Mammary epithelial cell (primary cell): ENCODE measurements around the gene SCMH1.

Experiments used
- EZH2 ChIP-seq: IDR thresholded peaks from 2 replicates; pipeline ENCODE4 v1.6.1; 2012; ENCODE audit warnings: low read length, inconsistent platforms, borderline replicate concordance
- TF ChIP-seq, protein P1 (sequence below), 2 donors: IDR thresholded peaks in 1 of 2; conservative IDR thresholded peaks in 1 of 2; 2 replicates each; pipeline ENCODE4 v1.5.1; 2011 to 2012; ENCODE audit warnings: inconsistent platforms in 2 of 2, low read length in 2 of 2, mild to moderate bottlenecking in 2 of 2, control low read depth in 1 of 2, low read depth in 1 of 2; ENCODE audit not compliant: insufficient read depth in 1 of 2; ENCODE audit errors: extremely low read depth in 1 of 2

DNA sequence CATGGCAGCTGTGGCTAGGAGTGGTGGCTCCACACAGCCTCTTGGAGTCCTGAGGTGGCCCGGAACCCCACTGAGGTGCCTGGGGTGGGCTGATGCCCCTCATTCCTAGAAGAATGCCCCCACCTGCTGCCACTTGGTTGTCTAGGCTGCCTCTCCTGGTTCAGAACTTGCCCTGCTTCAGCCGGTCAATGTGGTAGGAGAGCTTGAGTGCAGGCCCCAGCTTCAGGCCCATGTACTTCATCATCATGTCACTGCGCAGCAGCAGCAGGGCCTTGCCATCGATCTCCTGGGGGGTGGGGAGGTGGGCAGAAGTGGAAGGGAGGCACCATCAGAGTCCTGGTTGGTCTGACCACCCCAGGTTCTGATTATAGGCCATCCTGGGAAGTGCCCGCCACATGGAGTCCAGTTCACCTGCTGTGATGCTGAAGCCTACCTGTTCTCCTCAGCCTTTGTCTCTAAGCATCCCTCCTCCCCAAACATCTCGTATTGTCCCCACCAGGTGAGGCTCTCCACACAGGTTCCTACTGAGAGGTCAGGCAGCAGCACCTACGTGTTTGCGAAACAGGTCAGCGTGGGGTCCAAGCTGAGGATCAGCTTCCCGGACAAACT is 214.0 kb downstream of the SCMH1 start:
- TF ChIP-seq, protein P1, sequence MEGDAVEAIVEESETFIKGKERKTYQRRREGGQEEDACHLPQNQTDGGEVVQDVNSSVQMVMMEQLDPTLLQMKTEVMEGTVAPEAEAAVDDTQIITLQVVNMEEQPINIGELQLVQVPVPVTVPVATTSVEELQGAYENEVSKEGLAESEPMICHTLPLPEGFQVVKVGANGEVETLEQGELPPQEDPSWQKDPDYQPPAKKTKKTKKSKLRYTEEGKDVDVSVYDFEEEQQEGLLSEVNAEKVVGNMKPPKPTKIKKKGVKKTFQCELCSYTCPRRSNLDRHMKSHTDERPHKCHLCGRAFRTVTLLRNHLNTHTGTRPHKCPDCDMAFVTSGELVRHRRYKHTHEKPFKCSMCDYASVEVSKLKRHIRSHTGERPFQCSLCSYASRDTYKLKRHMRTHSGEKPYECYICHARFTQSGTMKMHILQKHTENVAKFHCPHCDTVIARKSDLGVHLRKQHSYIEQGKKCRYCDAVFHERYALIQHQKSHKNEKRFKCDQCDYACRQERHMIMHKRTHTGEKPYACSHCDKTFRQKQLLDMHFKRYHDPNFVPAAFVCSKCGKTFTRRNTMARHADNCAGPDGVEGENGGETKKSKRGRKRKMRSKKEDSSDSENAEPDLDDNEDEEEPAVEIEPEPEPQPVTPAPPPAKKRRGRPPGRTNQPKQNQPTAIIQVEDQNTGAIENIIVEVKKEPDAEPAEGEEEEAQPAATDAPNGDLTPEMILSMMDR (conservative IDR thresholded peaks at IDR 0.05 in 1 of 2, IDR thresholded peaks at IDR 0.05 in 1 of 2; ENCODE audit: extremely low read depth in 1 of 2, insufficient read depth in 1 of 2, low read depth in 1 of 2, low read length in 2 of 2) = no peak
- TF ChIP-seq EZH2 = no peak
